NK-92 treated with Interleukin-12 subunit alpha and Interleukin-12 subunit beta, amount 100 ng/mL, for 24 hours (cell line): ENCODE measurements around the gene TMEM51.

ENCODE experiments used
- DNase-seq: peaks from one replicate; lab custom pipeline; 2025; lab: John Stamatoyannopoulos, UW

The TMEM51 gene, protein sequence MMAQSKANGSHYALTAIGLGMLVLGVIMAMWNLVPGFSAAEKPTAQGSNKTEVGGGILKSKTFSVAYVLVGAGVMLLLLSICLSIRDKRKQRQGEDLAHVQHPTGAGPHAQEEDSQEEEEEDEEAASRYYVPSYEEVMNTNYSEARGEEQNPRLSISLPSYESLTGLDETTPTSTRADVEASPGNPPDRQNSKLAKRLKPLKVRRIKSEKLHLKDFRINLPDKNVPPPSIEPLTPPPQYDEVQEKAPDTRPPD

DNA sequence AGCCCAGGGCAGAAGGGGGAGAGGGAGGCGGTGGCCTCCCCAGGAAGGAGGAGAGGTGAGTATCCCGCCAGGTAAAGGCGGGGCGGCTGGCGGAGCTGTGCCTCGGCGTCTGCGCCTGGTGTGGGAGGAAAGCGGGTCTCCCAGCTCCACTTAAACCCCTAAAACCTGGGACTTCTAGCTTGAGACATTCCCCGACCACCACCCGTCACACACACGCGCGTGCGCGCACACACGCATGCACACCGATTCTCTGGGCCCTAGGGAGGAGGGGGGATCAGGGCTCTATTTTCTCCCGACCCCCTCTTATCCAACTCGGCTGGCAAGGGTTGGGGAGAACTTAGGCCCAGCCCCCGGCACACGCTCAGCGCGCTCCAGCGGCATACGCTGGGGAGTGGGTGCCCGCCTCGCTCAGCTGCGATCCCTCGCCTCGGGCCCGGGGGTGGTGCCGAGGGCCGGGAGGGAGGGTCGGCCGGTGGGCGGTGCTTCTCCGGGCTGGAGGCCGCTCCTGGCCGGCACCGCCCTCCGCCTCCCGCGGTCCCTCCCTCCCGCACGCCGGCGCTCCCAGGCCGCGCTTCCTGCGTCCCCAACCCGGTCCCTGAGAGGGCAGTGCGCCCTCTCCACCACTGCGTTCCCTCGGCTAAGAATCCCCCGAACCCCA, at the start of gene TMEM51:
Gene TMEM51, plus strand, starts transcription at position 564 of the 658 bp plus-strand sequence. CDS start 61,341 bp downstream, outside the sequence.
- no peak for DNase-seq

DNA sequence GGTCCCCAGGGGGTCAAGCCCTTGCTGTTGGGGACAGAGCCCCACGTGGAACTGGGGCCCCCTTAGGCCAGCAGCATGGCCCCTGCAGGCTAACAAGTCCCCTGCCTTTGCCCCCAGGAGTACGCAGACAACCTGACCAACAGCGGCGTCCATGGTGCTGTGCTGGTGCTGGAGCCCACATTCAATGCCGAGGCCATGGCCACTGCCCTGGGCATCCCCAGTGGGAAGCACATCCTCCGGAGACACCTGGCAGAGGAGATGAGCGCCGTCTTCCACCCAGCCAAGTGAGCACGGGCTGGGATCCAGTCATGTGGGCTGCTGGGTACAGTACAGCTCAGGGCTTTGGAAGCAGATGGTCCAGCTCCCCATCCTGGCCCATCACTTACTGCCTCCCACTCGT, 49.6 kb upstream of the TMEM51 start:
- no peak for DNase-seq

DNA sequence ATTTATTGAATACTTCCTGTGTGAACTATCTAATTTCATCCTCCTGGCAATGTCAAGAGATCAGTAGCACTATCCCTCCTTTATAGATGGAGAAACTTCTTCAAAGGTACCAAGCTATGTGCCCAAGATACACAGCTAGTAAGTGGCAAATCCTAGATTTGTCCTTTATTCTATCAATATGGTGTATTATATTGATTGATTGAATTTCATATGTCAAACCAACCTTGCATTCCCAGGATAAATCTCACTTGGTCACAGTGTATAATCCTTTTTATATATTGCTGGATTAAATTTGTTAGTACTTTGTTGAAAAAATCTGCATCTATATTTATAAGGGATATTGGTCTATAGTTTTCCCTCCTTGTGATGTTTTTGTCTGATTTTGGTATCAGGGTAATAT, 48.8 kb upstream of the TMEM51 start:
- DNase-seq: no peak

DNA sequence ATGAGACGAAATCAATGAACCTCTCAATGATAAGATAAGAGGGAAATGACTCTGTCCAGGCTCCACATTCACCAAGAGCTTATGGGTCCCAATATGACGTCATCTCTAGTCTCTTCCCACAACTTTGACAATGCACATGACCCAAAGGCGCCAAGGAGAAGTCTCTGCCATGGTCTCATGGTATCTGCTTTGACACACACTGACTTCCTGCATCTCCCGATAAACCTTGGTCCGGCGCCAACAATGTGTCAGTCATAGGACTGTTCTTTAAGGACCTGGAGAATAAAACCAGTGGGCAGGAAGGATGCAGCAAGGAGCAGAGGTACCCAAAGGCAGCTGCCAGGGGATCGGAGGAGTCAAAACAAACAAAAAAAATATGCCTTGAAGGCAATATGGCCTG, 46.9 kb upstream of the TMEM51 start:
- no peak for DNase-seq

DNA sequence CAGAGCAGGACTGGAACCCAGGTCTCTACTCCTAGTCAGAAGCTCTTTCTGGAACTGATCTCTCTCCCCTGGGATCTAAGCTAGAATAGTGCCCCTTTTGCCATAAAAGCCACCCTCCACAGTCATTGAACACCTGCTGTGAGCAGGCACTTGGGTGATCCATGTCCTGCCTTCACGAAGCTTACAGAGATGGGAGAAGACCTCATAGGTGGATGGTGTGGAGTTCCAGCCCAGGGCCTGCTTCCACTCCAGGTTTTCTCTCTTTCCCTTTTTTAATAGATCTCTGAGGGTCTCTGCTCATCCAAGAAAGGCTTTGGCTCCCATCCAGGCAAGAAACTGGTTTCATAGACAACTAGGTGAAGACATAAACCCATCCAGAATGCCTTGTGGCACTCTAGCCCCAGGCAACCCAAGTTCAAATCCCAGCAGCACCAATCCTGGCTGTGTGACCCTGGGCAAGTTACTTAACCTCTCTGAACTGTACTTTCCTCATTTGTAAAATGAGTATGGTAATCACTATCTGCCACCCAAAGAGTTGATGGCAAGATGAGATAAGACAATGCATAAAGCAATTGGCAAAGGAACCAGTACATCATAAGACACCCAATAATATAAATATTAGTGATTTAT, 46.4 kb upstream of the TMEM51 start:
- no peak for DNase-seq

DNA sequence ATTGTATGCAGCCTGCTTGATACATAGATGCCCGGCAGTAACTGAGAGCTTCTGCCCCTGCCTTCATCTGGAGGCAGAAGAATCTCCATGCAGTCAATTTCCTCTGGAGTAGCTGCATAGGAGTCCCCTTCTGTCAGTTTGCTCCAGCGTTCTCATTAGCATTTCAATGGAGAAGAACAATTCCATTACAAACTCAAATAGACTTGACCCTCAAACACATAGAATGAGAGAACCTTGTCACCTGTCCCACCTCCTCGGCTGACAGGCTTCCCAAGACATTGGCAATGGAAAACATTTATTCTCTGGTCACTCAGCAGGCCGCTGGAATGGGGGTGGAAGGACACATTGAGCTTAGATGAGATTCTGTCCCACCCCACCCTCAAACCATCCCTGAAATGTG, 45.6 kb upstream of the TMEM51 start:
- DNase-seq: no peak

DNA sequence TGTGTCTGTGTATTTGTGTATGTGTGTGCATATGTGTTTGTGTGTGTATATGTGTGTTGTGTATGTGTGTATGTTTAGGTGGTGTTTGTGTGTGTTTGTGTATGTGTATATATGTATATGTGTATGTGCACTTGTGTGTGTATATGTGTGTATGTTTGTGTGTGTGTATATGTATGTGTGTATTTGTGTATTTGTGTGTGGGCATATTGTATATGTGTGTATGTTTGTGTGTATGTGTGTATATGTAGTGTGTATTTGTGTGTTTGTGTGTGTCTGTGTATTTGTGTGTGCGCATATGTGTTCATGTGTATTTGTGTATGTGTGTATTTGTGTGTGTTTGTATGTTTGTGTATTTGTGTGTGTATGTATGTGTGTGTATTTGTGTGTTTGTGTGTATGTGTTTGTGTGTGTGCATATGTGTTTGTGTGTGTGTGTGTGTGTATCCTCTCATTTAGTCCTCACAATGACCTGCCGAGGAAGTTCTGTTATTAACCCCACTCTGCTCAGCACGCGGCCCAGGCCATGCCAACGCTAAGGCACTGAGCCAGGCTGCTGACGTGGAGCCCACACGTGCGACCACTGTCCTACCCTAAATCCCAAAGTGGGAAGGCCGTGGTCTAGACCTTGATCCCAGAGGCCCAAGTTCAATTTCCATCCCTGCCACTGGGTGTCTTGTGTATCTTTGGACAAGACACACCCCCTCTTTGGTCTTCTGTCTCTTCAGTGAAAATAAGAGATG, 43.2 kb upstream of the TMEM51 start:
- no peak for DNase-seq

DNA sequence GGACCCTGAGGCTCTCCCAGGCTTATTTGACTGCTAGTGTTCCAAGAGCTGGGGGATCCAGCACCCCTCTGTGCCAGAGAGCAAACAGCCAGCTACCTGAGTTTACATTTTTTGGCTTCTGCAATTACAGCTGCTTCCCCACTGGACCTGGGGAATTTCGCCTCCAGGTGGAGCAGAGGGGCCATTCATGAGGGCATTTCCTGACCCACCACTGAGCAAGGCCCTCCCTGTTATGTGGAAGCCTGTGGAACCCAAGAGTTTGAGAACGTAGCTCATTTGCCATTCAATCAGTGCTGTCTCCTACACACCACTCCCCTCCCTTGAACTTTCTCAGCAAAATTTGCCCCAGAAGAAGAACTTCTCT, 42.7 kb upstream of the TMEM51 start:
- DNase-seq: no peak

DNA sequence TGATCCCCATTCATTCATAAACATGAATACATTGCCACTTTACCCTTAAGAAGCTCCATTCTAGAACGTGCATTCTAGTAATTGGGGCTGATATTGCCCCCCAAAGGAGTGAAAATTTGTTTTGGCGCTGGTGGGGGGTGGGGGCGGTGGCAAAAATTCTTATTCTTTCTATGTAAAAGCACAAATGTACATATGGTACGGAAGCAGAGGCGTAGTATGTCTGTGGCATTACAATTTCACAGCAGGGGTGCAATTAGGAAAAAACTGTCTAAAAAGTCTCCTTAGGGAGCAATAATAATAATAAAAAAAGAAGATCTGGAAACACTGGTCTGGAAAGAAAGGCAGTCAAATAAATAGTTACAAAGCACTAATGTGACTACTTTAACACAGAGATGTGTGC, 40.4 kb upstream of the TMEM51 start:
- no peak for DNase-seq

DNA sequence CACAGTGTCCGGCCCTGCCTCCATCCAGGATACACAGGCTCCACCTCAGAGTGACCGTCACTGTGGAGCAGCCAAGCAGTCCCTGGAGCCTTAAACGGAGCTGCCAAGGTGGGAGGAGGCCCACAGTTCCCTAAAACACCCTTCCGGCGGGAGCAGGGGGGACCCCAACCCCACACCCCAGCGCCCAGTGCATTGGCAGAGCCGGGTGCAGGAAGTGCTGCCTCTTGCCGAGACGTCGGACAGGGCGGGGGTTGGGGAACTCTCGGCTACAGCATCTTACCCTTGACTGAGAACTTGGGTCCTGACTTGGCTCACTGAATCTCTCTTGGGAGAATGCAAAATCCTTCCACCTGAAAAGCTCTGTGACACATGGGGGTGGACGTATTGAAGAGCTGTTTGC, 38.7 kb upstream of the TMEM51 start:
- DNase-seq: no peak

DNA sequence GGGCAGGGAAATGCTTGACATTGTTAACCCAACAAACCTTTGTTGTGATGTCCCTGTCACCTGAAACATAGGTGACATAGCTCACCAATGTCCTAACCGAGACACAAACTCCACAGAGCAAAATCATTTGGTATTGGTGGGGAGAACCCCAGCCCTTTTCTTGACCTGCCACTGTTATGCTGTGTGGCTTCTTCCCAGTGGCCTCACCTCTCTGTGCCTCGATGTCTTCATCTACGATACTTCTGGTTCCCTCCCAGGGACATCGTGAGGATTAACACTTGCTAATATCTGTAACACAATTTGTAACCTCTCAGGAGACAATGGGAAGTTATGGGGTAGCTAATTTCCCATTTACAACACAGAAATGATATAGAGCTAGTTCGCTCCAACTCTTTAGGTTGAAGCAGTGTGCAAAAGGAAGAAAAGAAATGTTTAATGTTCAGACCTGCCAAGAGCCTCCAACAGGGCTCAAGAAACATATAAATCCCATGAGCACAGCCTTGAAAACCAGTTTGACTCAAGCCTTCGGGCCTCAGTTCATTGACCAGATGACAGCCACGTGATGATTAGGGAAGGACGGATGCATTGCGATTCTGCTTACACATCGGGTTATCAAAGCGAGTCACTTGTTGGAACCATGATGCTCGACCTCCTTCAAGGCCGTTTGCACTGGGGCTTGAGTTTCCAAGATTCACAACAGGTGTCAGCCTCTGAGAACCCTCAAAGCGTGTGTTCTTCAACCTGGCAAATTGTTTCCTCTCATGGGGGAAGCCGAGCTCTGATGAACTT, 37.8 kb upstream of the TMEM51 start:
- DNase-seq: no peak

DNA sequence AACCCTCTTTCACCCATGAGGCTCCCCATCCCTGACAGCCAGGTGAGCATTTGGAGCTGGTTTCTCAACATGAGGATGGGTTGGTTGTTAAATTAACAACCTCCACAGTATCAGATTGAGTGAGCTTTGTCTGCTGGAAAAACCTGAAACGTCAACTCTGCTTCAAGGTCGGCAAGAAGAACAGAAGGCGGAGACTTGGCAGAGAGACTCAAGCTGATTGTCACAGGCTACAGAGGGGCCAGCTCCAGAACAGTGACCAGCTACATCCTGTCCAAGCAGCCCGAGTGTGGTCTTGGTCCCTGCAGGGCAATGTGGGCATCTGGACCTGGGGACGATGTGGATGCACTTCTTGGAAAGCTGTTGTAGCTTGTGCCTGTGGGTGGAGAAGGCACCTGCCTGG, 36.6 kb upstream of the TMEM51 start:
- DNase-seq: no peak

DNA sequence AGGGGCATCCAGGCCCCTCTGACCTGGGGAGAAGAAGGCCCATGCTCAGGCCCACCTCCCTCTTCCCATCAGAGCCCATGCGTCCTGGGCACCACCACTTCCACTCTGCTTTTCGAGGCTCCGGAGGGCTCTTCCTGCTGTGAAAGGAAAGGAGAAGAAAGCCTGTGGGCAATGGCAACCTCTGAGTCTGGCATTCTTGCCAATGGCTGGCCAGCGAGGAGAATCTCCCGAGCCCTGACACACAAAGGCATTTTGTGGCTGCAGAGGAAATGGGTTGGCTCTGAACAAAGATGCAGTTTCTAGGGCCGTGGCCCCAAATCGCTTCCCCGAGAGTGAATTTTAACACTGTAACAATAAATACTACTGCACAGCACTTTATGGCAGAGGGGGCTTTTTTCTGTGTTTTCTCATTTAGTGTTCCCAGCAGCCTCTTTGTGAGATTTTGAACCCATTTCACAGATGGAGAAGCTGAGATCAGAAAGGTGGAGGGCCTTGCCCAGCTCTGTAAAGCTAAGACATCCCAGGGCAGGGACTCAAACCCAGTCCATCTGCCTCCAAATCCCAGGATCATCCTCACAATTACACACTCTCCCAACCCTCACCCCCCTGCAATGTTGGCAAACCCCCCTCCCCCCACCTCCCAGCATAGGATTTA, 35.7 kb upstream of the TMEM51 start:
- DNase-seq: no peak

DNA sequence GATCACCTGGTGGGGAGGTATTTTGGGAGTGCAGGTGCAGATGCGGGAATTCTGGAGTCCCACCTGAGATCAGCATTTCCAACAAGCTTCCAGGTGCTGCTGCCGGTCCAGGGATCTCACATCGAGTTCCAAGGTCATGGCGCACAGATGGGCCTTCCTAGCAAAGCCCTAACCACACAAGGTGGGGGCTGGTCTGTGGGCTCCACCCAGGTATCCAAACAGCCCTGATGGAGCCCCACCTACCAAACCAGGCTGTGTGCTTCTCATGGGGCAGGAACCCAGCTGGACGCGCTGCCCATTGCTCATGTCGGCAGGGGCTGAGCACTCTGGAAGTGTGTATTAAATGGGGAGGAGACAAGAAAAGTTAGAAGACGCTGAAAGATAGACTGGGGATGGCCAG, 35.0 kb upstream of the TMEM51 start:
- no peak for DNase-seq

DNA sequence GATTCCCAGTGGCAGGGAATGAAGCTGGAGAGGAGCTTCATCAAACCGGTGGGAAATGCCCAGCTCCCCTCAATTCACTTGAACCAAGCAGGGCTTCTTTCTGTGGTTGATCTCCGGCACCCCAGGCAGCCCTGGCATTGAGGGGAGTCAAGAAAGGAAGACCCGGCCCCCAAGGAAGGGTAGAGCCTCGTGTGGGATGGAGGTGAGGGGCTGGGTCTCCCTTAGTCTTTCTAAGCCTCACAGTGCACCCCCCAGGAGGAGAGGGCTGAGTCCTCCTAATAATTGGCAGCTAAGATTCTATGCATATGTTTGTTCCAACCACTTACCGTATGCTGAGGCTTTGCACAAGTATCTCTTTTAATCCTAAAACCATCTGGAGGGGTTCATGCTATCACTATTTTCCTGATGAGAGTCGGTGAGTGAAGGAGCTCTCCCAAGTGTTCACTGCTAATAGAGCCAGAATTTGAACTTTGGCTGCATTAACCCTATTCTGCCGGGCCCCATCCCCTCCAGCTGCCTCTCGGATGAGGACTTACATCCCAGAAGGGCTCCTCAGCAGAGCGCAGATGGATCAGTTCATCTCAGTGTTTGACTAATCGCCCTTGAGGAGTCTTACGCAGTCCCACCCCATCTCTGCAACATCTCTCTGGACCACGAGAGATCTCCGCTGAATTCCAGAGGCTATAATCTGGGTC, 33.1 kb upstream of the TMEM51 start:
- DNase-seq: no peak

DNA sequence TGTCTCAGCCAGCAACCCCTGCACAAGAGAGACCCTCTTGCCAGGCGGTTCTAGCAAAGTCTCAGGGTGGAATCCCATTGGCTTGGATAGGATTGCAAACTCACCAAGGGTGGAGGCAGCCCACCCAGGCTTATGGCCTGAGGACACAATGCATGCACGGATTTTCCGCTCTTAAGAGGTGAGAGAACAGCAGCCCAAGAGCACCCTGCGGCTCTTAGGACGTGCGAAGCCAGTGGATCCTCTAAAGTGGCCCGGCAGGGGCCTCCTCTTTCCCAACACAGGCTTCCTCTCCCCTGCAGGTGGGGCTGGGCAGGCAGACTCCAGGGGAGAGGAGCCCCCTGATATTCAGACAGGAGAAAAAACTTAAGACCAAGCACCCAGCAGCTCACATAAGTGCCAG, 31.2 kb upstream of the TMEM51 start:
- no peak for DNase-seq

DNA sequence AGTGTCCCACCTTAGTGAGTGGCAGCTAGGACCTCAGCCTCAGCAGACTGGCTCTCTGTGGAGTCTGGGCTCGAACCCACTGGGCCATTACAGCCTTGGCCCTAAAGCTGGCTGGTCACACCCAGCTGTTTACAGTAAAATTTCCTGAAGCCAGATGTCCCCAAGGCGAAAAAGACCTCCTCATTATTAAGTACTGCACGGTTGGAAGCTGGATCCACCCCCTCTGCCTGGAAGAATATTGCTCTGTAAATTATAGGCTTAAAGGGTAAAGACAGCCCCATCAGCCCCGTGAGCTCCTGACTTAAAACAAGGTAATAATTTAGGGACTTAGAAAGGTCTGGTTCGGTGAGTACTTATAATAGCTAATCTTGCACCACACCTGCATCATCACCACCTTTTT, 30.3 kb upstream of the TMEM51 start:
- DNase-seq: no peak

DNA sequence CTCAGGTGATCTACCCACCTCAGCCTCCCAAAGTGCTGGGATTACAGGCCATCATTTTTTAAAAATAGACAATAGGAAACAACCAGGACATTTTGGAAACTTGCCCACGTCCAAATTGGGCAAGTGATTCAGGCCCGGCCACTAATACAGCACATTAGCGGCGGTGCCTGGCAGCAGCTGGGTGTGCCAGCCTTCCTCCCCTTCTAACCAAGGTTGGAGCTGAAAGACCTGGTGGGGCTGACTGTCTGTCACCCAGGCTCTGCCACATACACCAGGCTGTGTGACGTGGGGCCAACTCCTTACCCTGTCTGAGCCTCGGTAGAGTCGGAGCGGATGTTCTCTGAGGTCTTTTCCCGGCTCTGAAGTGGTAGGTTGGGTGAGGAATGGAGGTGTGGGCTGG, 29.6 kb upstream of the TMEM51 start:
- no peak for DNase-seq

DNA sequence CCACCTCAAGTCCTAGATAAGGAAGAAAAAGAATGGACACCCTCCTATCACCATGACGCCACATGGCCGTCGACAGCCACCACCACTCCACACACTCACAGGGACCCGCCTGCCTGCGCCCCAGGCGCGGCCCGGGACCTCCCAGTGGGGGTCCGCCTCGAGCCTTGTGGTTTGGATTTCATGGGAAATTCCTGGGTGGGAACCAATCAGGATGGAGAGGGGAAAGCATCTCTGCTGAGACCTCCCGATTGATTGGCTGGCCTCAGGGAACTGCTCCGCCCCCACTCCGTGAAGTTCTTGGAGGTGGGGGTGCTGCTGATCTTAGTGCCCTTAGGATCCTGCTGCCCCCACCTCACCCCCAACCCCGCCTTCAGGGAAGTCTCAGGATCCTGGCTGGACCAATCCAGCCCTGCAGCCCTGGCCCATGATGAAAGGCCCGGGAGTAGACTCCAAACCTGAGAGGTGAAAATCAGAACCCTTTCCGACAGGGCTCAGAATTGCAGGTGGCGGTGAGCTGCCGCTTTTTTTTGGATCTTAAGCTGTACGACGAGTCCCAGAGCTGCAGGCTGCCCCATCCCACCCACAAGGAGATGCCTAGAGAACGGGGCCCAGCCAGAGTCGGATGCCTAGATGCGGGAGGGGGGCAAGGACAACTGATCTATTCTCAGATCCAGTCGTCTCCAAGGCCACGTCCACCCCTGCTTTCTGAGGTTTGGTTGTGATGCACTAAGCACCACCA, 29.0 kb upstream of the TMEM51 start:
- DNase-seq: no peak

DNA sequence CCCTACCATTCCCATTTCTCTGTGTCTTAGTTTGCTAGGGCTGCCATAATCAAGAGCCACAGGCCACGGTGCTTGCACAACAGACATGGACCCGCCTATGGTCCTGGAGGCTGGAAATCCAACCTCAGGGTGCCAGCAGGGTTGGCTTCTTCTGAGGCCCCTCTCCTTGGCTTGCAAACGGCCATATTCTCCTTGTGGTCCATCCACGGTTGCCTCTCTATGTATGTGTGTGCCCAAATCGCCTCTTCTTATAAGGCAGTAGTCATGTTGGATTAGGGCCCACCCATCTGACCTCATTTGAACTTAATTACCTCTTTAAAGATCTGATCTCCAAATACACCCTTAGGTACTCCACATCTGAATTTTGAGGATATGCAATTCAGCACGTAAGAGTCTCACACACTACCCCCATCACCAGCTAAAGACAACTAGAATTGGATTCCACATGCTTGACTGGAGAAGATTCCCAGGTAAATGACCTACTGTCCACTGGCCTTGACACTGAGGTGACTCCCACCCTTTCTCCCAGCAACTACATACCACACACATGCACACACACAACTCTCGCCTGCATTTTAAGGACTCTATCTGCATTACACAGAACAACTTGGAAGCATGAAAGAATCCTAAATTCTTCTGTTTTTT, 28.3 kb upstream of the TMEM51 start:
- no peak for DNase-seq
